Stimulated activated CD4-positive, alpha-beta T cell treated with anti-CD3 and anti-CD28 coated beads, Interleukin-12 subunit alpha, Interleukin-12 subunit beta, amount 100 ng/mL, for 4 hours (primary cell): ENCODE data around the gene ADD2.

Experiments used
- DNase-seq: peaks from one replicate; pipeline ENCODE4 v3.0.0-alpha.2; 2020

Gene ADD2

GRCh38 chr2:70692256-70692655 is 75.7 kb downstream of the ADD2 start:
- no peak for DNase-seq

- no peak for DNase-seq
These were observed 76.4 kb downstream of the ADD2 start for GRCh38 chr2:70691497-70692140.

- DNase-seq: no peak
These were observed 77.2 kb downstream of the ADD2 start for GRCh38 chr2:70690846-70691245.

GRCh38 chr2:70688427-70688826 is 79.6 kb downstream of the ADD2 start:
- DNase-seq: no peak

- no peak for DNase-seq
These were observed 80.6 kb downstream of the ADD2 start for GRCh38 chr2:70687461-70687795.

- DNase-seq: no peak
These were observed 81.2 kb downstream of the ADD2 start for GRCh38 chr2:70686577-70687460.

GRCh38 chr2:70685771-70686171 is 82.2 kb downstream of the ADD2 start:
- DNase-seq: no peak

GRCh38 chr2:70684846-70685622 is 83.0 kb downstream of the ADD2 start:
- no peak for DNase-seq

- no peak for DNase-seq
These were observed 84.5 kb downstream of the ADD2 start for GRCh38 chr2:70683455-70683854.

GRCh38 chr2:70680735-70681134 is 87.3 kb downstream of the ADD2 start:
- DNase-seq: no peak

- DNase-seq: no peak
These were observed 88.7 kb downstream of the ADD2 start for GRCh38 chr2:70679259-70679658.

- DNase-seq: no peak
These were observed 89.3 kb downstream of the ADD2 start for GRCh38 chr2:70678576-70679143.

- no peak for DNase-seq
These were observed 91.5 kb downstream of the ADD2 start for GRCh38 chr2:70676301-70677035.

- no peak for DNase-seq
These were observed 92.1 kb downstream of the ADD2 start for GRCh38 chr2:70675862-70676261.

- no peak for DNase-seq
These were observed 93.2 kb downstream of the ADD2 start for GRCh38 chr2:70674636-70675430.

GRCh38 chr2:70673041-70673647 is 94.9 kb downstream of the ADD2 start:
- DNase-seq: no peak

- no peak for DNase-seq
These were observed 96.8 kb downstream of the ADD2 start for GRCh38 chr2:70671092-70671675.

GRCh38 chr2:70670626-70671025 is 97.4 kb downstream of the ADD2 start:
- DNase-seq: no peak

GRCh38 chr2:70670202-70670601 is 97.8 kb downstream of the ADD2 start:
- no peak for DNase-seq

- no peak for DNase-seq
These were observed 99.1 kb downstream of the ADD2 start for GRCh38 chr2:70668911-70669310.

- no peak for DNase-seq
These were observed 99.6 kb downstream of the ADD2 start for GRCh38 chr2:70668432-70668831.
